ENCODE results near the gene HIP1. TPM values are rescaled to one million over a fixed set of nuclear protein-coding genes. Genes with fewer than 3 reads are reported as not detected.
"Not testable (repeated sequence)": the region's sequence is repeated elsewhere in the genome, so short reads cannot be mapped to it uniquely, and the experiment has no call there.

The HIP1 gene
- 1 to 10 TPM in 2 of 3 donors, under 1 TPM in 1; 0.90 to 2.3 (median 1.3) TPM for total RNA-seq

- H3K9me3 Mint-ChIP-seq, result no peaks in the 10 kb centered on the region
These were observed at the start of gene HIP1 for GRCh38 chr7:75738604-75738974. Gene HIP1, minus strand, starts transcription at chr7:75738941. Its CDS starts 21 bp downstream, at chr7:75738920.

GRCh38 chr7:75788154-75788847, 49.6 kb upstream of the HIP1 start:
- DNase-seq; H3K4me3 Mint-ChIP-seq; H3K27me3 Mint-ChIP-seq (ENCODE audit: low read depth); H3K4me1 Mint-ChIP-seq (ENCODE audit: low read depth); H3K36me3 Mint-ChIP-seq (ENCODE audit: insufficient read depth); H3K9me3 Mint-ChIP-seq; ATAC-seq: not testable (repeated sequence)

More at GRCh38 chr7:75738604-75738974, at the start of gene HIP1:
- ATAC-seq, result peak in 1 of 2 donors; percentile 2
- Mint-ChIP-seq H3K27me3 (ENCODE audit: low read depth) (peaks cover 3% of the 10 kb centered on the region), H3K4me1 (ENCODE audit: low read depth) (peaks cover 24% of the 10 kb centered on the region), H3K4me3 (peak within 1 kb of the TSS; percentile 95), H3K36me3 (ENCODE audit: insufficient read depth) (no peaks in the 10 kb centered on the region)
- no peak for DNase-seq

- H3K36me3 Mint-ChIP-seq (ENCODE audit: insufficient read depth); H3K4me3 Mint-ChIP-seq; DNase-seq; ATAC-seq; H3K9me3 Mint-ChIP-seq: not testable (repeated sequence)
- Mint-ChIP-seq H3K27me3 (ENCODE audit: low read depth) (peaks cover 11% of the 10 kb centered on the region), H3K4me1 (ENCODE audit: low read depth) (peaks cover 11% of the 10 kb centered on the region)
These were observed 44.3 kb upstream of the HIP1 start for GRCh38 chr7:75783058-75783457.

GRCh38 chr7:75780647-75781273, 42.0 kb upstream of the HIP1 start:
- DNase-seq; ATAC-seq; H3K9me3 Mint-ChIP-seq; H3K36me3 Mint-ChIP-seq (ENCODE audit: insufficient read depth); H3K4me3 Mint-ChIP-seq: not testable (repeated sequence)
- H3K27me3 Mint-ChIP-seq (ENCODE audit: low read depth), result peaks cover 11% of the 10 kb centered on the region
- H3K4me1 Mint-ChIP-seq (ENCODE audit: low read depth), result peaks cover 25% of the 10 kb centered on the region

GRCh38 chr7:75779516-75779915, 40.8 kb upstream of the HIP1 start:
- not testable (repeated sequence) for ATAC-seq; H3K36me3 Mint-ChIP-seq (ENCODE audit: insufficient read depth); H3K9me3 Mint-ChIP-seq; DNase-seq; H3K4me3 Mint-ChIP-seq
- Mint-ChIP-seq H3K4me1 (ENCODE audit: low read depth) (peaks cover 29% of the 10 kb centered on the region), H3K27me3 (ENCODE audit: low read depth) (peaks cover 11% of the 10 kb centered on the region)

GRCh38 chr7:75779035-75779434, 40.3 kb upstream of the HIP1 start:
- Mint-ChIP-seq H3K4me1 (ENCODE audit: low read depth) (peaks cover 29% of the 10 kb centered on the region), H3K27me3 (ENCODE audit: low read depth) (peaks cover 11% of the 10 kb centered on the region)
- not testable (repeated sequence) for ATAC-seq; H3K9me3 Mint-ChIP-seq; H3K36me3 Mint-ChIP-seq (ENCODE audit: insufficient read depth); H3K4me3 Mint-ChIP-seq; DNase-seq

- peak; percentile 42 for DNase-seq
- Mint-ChIP-seq H3K27me3 (ENCODE audit: low read depth) (peaks cover 6% of the 10 kb centered on the region), H3K4me1 (ENCODE audit: low read depth) (peaks cover 29% of the 10 kb centered on the region), H3K36me3 (ENCODE audit: insufficient read depth) (no peaks in the 10 kb centered on the region), H3K4me3 (no peak overlapping the region), H3K9me3 (no peaks in the 10 kb centered on the region)
- ATAC-seq, result peak; percentile 98 to 99
These were observed 37.7 kb upstream of the HIP1 start for GRCh38 chr7:75776295-75776971.

- not testable (repeated sequence) for H3K27me3 Mint-ChIP-seq (ENCODE audit: low read depth); H3K4me3 Mint-ChIP-seq; ATAC-seq; H3K9me3 Mint-ChIP-seq; H3K36me3 Mint-ChIP-seq (ENCODE audit: insufficient read depth); DNase-seq
- H3K4me1 Mint-ChIP-seq (ENCODE audit: low read depth), result peaks cover 23% of the 10 kb centered on the region
These were observed 35.2 kb upstream of the HIP1 start for GRCh38 chr7:75773958-75774357.

- Mint-ChIP-seq H3K9me3 (no peaks in the 10 kb centered on the region), H3K27me3 (ENCODE audit: low read depth) (no peaks in the 10 kb centered on the region), H3K4me1 (ENCODE audit: low read depth) (peaks cover 17% of the 10 kb centered on the region), H3K36me3 (ENCODE audit: insufficient read depth) (no peaks in the 10 kb centered on the region), H3K4me3 (no peak within 1 kb of the TSS)
- DNase-seq (no peak), ATAC-seq (no peak)
These were observed 33.6 kb upstream of the HIP1 start, which contains the start of gene CCL26 for GRCh38 chr7:75772081-75773077. Gene CCL26, minus strand, starts transcription at chr7:75772211. Its CDS starts 35 bp downstream, at chr7:75772176.

- ATAC-seq, result no peak
- no peak for DNase-seq
These were observed 32.5 kb upstream of the HIP1 start for GRCh38 chr7:75771224-75771623.

GRCh38 chr7:75762350-75762917, 23.7 kb upstream of the HIP1 start:
- Mint-ChIP-seq H3K4me1 (ENCODE audit: low read depth) (peaks cover 3% of the 10 kb centered on the region), H3K27me3 (ENCODE audit: low read depth) (no peaks in the 10 kb centered on the region), H3K4me3 (no peak overlapping the region), H3K9me3 (no peaks in the 10 kb centered on the region), H3K36me3 (ENCODE audit: insufficient read depth) (no peaks in the 10 kb centered on the region)
- DNase-seq (no peak), ATAC-seq (peak; percentile 76)

More at GRCh38 chr7:75771224-75771623, 32.5 kb upstream of the HIP1 start:
- Mint-ChIP-seq H3K4me3 (no peak overlapping the region), H3K36me3 (ENCODE audit: insufficient read depth) (no peaks in the 10 kb centered on the region), H3K9me3 (no peaks in the 10 kb centered on the region), H3K27me3 (ENCODE audit: low read depth) (no peaks in the 10 kb centered on the region), H3K4me1 (ENCODE audit: low read depth) (peaks cover 7% of the 10 kb centered on the region)

GRCh38 chr7:75761801-75762200, 23.1 kb upstream of the HIP1 start:
- not testable (repeated sequence) for H3K36me3 Mint-ChIP-seq (ENCODE audit: insufficient read depth); H3K4me3 Mint-ChIP-seq; DNase-seq; ATAC-seq; H3K9me3 Mint-ChIP-seq; H3K4me1 Mint-ChIP-seq (ENCODE audit: low read depth); H3K27me3 Mint-ChIP-seq (ENCODE audit: low read depth)

GRCh38 chr7:75758491-75758890, 19.8 kb upstream of the HIP1 start:
- H3K36me3 Mint-ChIP-seq (ENCODE audit: insufficient read depth), result no peaks in the 10 kb centered on the region
- no peaks in the 10 kb centered on the region for H3K9me3 Mint-ChIP-seq
- DNase-seq (no peak), ATAC-seq (no peak)
- H3K4me1 Mint-ChIP-seq (ENCODE audit: low read depth), result peaks cover 3% of the 10 kb centered on the region
- no peak overlapping the region for H3K4me3 Mint-ChIP-seq
- no peaks in the 10 kb centered on the region for H3K27me3 Mint-ChIP-seq (ENCODE audit: low read depth)
